Small intestine (tissue), 7 donors: ENCODE measurements around the gene TRAF7. TPM values are rescaled to one million over a fixed set of nuclear protein-coding genes. Genes with fewer than 3 reads are reported as not detected.

Experiments
- DNase-seq, 2 donors: peaks; one replicate each; pipeline versions ENCODE4 v3.0.0 to v3.0.0-alpha.2; 2013
- FAIRE-seq: peaks from 2 replicates; lab custom pipeline; 2012; peaks lifted over from hg19 to GRCh38; lab: Jason Lieb, UNC
- H3K27ac ChIP-seq, 3 donors: one replicate each; pipeline ENCODE4 v1.5.1; 2013; ENCODE audit warnings: low read length in 2 of 3, mild to moderate bottlenecking in 2 of 3, control low read depth in 1 of 3, inconsistent platforms in 1 of 3, low read depth in 1 of 3, moderate library complexity in 1 of 3
- H3K27me3 ChIP-seq, 3 donors: one replicate each; pipeline ENCODE4 v1.6.1; 2013; ENCODE audit warnings: low read length in 3 of 3, inconsistent platforms in 1 of 3; ENCODE audit not compliant: control insufficient read depth in 3 of 3, insufficient read depth in 3 of 3
- H3K36me3 ChIP-seq, 3 donors: one replicate each; pipeline ENCODE4 v1.6.1; 2013; ENCODE audit warnings: low read length in 3 of 3, inconsistent platforms in 1 of 3, low read depth in 1 of 3, mild to moderate bottlenecking in 1 of 3, moderate library complexity in 1 of 3; ENCODE audit not compliant: control insufficient read depth in 3 of 3, insufficient read depth in 2 of 3
- H3K4me1 ChIP-seq, 3 donors: one replicate each; pipeline ENCODE4 v1.6.1; 2013; ENCODE audit warnings: low read length in 2 of 3, inconsistent platforms in 1 of 3, low read depth in 1 of 3, mild to moderate bottlenecking in 1 of 3, moderate library complexity in 1 of 3; ENCODE audit not compliant: control insufficient read depth in 3 of 3, insufficient read depth in 2 of 3
- H3K4me3 ChIP-seq, 3 donors: one replicate each; pipeline ENCODE4 v1.5.1; 2013; ENCODE audit warnings: low read length in 3 of 3, control low read depth in 1 of 3, inconsistent platforms in 1 of 3, low read depth in 1 of 3, mild to moderate bottlenecking in 1 of 3, moderate library complexity in 1 of 3
- H3K9me3 ChIP-seq, 2 donors: one replicate each; pipeline ENCODE4 v1.6.1; 2013; ENCODE audit warnings: low read depth in 1 of 2, low read length in 1 of 2; ENCODE audit not compliant: control insufficient read depth in 2 of 2, insufficient read depth in 1 of 2
- WGBS, 3 donors: extraction: QIAGEN DNeasy Blood & Tissue Kit; methylation state at CpG; one replicate each; pipeline ENCODE4 v1.1.7; 2013; 5-methylcytosine and 5-hydroxymethylcytosine counted together
- polyA plus RNA-seq, 4 donors: library from polyadenylated mRNA; stranded (reverse) in 3 of 4; unstranded in 1 of 4; fragments of 200-250 nt in 3 of 4; fragments of 120-200 nt in 1 of 4; gene quantifications; one replicate each; pipeline versions ENCODE4 v1.2.1 to v1.2.3, GENCODE V29; 2013
- donor health status: healthy with polysubstance abuse.
- donor health status: control.
- donor health status: control.
- donor health status: Bipolar disorder and iron deficiency.
- donor health status: healthy.

The TRAF7 gene
- polyA plus RNA-seq, 4 donors = 47.6 to 73.4 (median 64.1) TPM

- Histone ChIP-seq H3K4me3 (peak within 1 kb of the TSS; percentile 71 to 90 (median 84)), H3K27me3 (peaks cover 0 to 7% (median under 1%) of the 10 kb centered on the region in 3 donors), H3K36me3 (peaks cover 0 to 40% (median 2%) of the 10 kb centered on the region in 3 donors), H3K27ac (peak within 1 kb of the TSS; percentile 86 to 97 (median 96)), H3K4me1 (peaks cover 0 to 8% (median 2%) of the 10 kb centered on the region in 3 donors), H3K9me3 (peaks cover 0 to 10% of the 10 kb centered on the region in 2 donors)
- DNase-seq = peak; percentile 85 to 97
- 0 to 1% (median 1%) methylated on average over 67 to 93 of the region's 93 CpGs for WGBS, 3 donors
- FAIRE-seq = no peak
These were observed 49.8 kb downstream of the TRAF7 start, which contains the start of gene MLST8 for GRCh38 chr16:2205104-2205966. Gene MLST8, plus strand, starts transcription at chr16:2205454. Its CDS starts 632 bp downstream, at chr16:2206086.

GRCh38 chr16:2205967-2206313, 50.4 kb downstream of the TRAF7 start:
- DNase-seq (no peak), FAIRE-seq (no peak)
- peak overlapping the region; percentile 34 to 97 (median 96) for H3K27ac ChIP-seq
- 5 to 10% (median 8%) methylated on average over 11 to 16 of the region's 16 CpGs for WGBS, 3 donors
- peaks cover 0 to 3% (median 0%) of the 10 kb centered on the region in 3 donors for H3K27me3 ChIP-seq
- peaks cover 0 to 8% (median 2%) of the 10 kb centered on the region in 3 donors for H3K4me1 ChIP-seq
- H3K4me3 ChIP-seq = peak overlapping the region; percentile 71 to 90 (median 84)
- H3K36me3 ChIP-seq = peaks cover 0 to 46% (median 2%) of the 10 kb centered on the region in 3 donors
- peaks cover 0 to 6% of the 10 kb centered on the region in 2 donors for H3K9me3 ChIP-seq

DNA sequence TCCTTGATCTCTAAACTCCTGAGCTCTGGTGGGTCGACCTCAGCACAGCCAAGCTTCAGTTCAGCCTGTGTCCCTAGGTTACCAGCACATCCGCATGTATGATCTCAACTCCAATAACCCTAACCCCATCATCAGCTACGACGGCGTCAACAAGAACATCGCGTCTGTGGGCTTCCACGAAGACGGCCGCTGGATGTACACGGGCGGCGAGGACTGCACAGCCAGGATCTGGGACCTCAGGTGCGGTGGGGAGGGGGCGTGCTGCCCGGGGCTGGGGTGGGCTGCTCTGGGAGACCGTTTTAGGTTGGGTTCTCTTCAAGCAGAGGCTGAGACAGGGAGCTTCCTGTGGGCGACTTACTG, 50.8 kb downstream of the TRAF7 start:
- Histone ChIP-seq H3K4me1 (peaks cover 0 to 8% (median 2%) of the 10 kb centered on the region in 3 donors), H3K9me3 (peaks cover 0 to 6% of the 10 kb centered on the region in 2 donors), H3K4me3 (peak overlapping the region in 1 of 3 donors; percentile 90), H3K27ac (peak overlapping the region in 1 of 3 donors; percentile 97), H3K27me3 (peaks cover 0 to 3% (median 0%) of the 10 kb centered on the region in 3 donors), H3K36me3 (peaks cover 0 to 48% (median 2%) of the 10 kb centered on the region in 3 donors)
- DNase-seq = no peak
- WGBS, 3 donors = 78 to 84% (median 78%) methylated on average over 18 of the region's 18 CpGs
- no peak for FAIRE-seq

DNA sequence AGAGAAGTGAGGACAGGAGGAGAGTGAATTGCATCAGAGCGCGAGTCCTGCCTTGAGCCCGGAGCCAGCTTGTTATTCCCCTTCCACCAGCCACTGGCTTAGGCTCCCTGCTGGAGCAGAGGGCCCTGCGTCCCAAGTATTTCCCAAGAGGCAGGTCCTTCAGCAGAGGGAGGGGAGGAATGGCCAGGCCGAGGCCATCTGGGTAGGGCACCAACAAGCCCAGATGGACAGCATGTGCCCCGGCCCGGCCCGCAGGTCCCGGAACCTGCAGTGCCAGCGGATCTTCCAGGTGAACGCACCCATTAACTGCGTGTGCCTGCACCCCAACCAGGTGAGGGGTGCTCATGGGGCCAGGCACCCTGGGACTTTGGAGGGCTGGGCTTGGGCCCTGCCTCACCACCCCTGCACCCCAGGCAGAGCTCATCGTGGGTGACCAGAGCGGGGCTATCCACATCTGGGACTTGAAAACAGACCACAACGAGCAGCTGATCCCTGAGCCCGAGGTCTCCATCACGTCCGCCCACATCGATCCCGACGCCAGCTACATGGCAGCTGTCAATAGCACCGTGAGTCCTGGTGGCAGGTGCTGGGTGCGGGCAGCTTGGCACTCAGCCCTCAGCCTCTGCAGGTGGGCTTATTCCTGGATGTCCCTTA, 51.3 kb downstream of the TRAF7 start:
- H3K4me1 ChIP-seq = peaks cover 0 to 8% (median 2%) of the 10 kb centered on the region in 3 donors
- peaks cover 0 to 53% (median 2%) of the 10 kb centered on the region in 3 donors for H3K36me3 ChIP-seq
- H3K9me3 ChIP-seq = peaks cover 0 to 6% of the 10 kb centered on the region in 2 donors
- no peak overlapping the region for H3K27ac ChIP-seq
- H3K4me3 ChIP-seq = no peak overlapping the region
- DNase-seq (no peak), FAIRE-seq (no peak)
- WGBS, 3 donors = 94 to 96% (median 94%) methylated on average over 22 to 23 of the region's 23 CpGs
- peaks cover 0 to 3% (median 0%) of the 10 kb centered on the region in 3 donors for H3K27me3 ChIP-seq

GRCh38 chr16:2207872-2208271, 52.3 kb downstream of the TRAF7 start:
- Histone ChIP-seq H3K9me3 (peaks cover 0 to 6% of the 10 kb centered on the region in 2 donors), H3K27me3 (peaks cover 0 to 3% (median 0%) of the 10 kb centered on the region in 3 donors), H3K4me3 (no peak overlapping the region), H3K4me1 (peaks cover 0 to 17% (median 3%) of the 10 kb centered on the region in 3 donors), H3K27ac (no peak overlapping the region), H3K36me3 (peaks cover 0 to 62% (median 2%) of the 10 kb centered on the region in 3 donors)
- WGBS, 3 donors = 89 to 91% (median 91%) methylated on average over 9 of the region's 9 CpGs
- FAIRE-seq = no peak
- DNase-seq = no peak

DNA sequence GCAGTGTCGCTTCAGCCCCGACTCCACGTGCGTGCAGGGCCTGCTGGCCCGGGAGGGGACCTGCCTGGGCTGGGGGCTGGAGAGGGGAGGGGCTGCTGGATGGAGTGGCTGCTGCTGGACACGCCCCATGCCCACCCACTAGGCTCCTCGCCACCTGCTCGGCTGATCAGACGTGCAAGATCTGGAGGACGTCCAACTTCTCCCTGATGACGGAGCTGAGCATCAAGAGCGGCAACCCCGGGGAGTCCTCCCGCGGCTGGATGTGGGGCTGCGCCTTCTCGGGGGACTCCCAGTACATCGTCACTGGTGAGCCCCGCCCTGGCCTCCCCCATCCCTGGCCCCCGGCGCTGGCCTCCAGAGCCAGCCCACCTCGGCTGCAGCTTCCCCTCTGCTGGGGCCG, 52.7 kb downstream of the TRAF7 start:
- peaks cover 2 to 22% (median 4%) of the 10 kb centered on the region in 3 donors for H3K4me1 ChIP-seq
- DNase-seq (no peak), FAIRE-seq (no peak)
- H3K4me3 ChIP-seq = no peak overlapping the region
- H3K9me3 ChIP-seq = peaks cover 0 to 5% of the 10 kb centered on the region in 2 donors
- peaks cover 0 to 3% (median 0%) of the 10 kb centered on the region in 3 donors for H3K27me3 ChIP-seq
- WGBS, 3 donors = 75 to 85% (median 82%) methylated on average over 22 to 23 of the region's 23 CpGs
- H3K36me3 ChIP-seq = peaks cover 0 to 64% (median 2%) of the 10 kb centered on the region in 3 donors
- no peak overlapping the region for H3K27ac ChIP-seq

DNA sequence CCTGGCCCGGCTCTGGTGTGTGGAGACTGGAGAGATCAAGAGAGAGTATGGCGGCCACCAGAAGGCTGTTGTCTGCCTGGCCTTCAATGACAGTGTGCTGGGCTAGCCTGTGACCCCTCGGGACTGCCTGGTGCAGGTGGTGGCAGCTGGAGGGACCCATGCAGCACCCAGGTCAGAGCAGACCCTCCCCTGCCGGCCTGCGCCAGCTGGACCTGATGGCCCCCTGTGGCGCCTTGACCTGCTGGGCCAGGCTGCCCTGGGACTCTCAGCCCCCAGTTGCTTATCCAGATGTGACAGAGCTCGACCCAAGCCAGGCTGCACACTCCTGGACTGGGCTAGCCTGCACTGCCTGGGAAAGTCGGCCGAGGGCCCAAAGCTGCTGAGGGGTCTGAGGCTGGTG, 53.2 kb downstream of the TRAF7 start:
- H3K27me3 ChIP-seq = no peaks in the 10 kb centered on the region
- no peak for DNase-seq
- no peaks in the 10 kb centered on the region for H3K9me3 ChIP-seq
- WGBS, 3 donors = 93 to 95% (median 94%) methylated on average over 8 to 9 of the region's 9 CpGs
- H3K27ac ChIP-seq = no peak overlapping the region
- no peak overlapping the region for H3K4me3 ChIP-seq
- H3K4me1 ChIP-seq = peaks cover 4 to 26% (median 6%) of the 10 kb centered on the region in 3 donors
- FAIRE-seq = no peak
- H3K36me3 ChIP-seq = peaks cover 0 to 64% (median 2%) of the 10 kb centered on the region in 3 donors
